ENCODE measurements around the gene WHRN. TPM values are rescaled to one million over a fixed set of nuclear protein-coding genes. Genes with fewer than 3 reads are reported as not detected.

Gene WHRN
- total and polyA plus RNA-seq, 2 of the 8 experiments (the other 6 are each of a cell fraction or from before 2014, with no cell fraction given) = 4.4 to 7.7 TPM

DNA sequence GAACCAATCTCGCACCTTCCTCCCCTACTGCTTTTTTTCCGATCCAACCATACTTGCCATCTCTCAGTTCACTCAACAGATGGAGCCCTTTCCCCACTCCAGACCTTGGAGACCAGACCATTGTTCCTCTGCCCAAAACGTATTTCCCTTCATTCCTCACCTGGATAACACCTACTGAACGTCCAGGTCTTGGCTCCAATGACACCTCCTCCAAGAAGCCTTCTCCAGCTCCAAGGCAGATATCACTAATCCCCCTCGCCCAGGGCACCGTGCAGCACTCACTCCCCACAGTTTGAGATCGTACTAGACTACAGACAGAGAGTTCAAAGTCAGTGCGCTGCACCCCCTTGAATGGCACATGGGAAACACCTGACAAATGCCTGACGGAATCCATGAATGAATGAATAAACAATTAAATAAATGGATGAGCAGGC, 70.4 kb downstream of the WHRN start:
- no peaks in the 10 kb centered on the region for H3K36me3 ChIP-seq (ENCODE audit: control insufficient read depth in 2 of 4, insufficient read depth in 4 of 4, low read length in 3 of 4)
- H3K23me2 ChIP-seq (ENCODE audit: low read depth, low read length) = no peaks in the 10 kb centered on the region
- H3K4me1 ChIP-seq (replicated peaks in 1 of 4; ENCODE audit: control insufficient read depth in 3 of 4, insufficient read depth in 4 of 4, low read length in 3 of 4) = peaks cover 0 to 6% (median 0%) of the 10 kb centered on the region in 4 experiments; a peak in 3 of 7 replicates
- no peaks in the 10 kb centered on the region for H3K9me3 ChIP-seq (ENCODE audit: insufficient read depth in 2 of 2, low read depth in 1 of 2, low read length in 1 of 2)
- no peak overlapping the region for H3K56ac ChIP-seq (replicated peaks; ENCODE audit: insufficient read length, low read depth, low read length)
- H3K4me3 ChIP-seq (ENCODE audit: extremely low read depth in 1 of 4, insufficient read depth in 2 of 4, low read depth in 3 of 4, low read length in 4 of 4) = no peak overlapping the region
- H2BK20ac ChIP-seq (ENCODE audit: low read length) = 0 out of 2 replicates have a peak overlapping the region, but pooled peaks have one; percentile 72
- POLR2A ChIA-PET (ENCODE audit: partially characterized antibody) = interaction anchor here (0.9 to 2.1 kb wide), 5 partner anchors 15 to 178 kb away, joined by 3 to 7 read pairs (median 3); no protein-coding TSS in a partner anchor
- H3K9ac ChIP-seq (replicated peaks in 1 of 4; ENCODE audit: extremely low read depth in 1 of 4, low read depth in 3 of 4, low read length in 3 of 4) = no peak overlapping the region
- H3K23ac ChIP-seq (ENCODE audit: insufficient read length) = no peak overlapping the region
- H3K4ac ChIP-seq (replicated peaks; ENCODE audit: insufficient read length, low read depth, low read length) = no peak overlapping the region
- H2AK5ac ChIP-seq (ENCODE audit: low read depth, low read length) = no peak overlapping the region
- H4K8ac ChIP-seq (ENCODE audit: extremely low read depth, insufficient read depth, low read length) = no peak overlapping the region
- peaks cover 0 to 1% of the 10 kb centered on the region in 2 experiments for H4K20me1 ChIP-seq (replicated peaks in 1 of 2; ENCODE audit: control insufficient read depth in 1 of 2, insufficient read depth in 2 of 2, low read length in 2 of 2)
- no peak overlapping the region for H4K5ac ChIP-seq (ENCODE audit: insufficient read length, low read depth, low read length)
- no peak overlapping the region; the same call in 1 of the 2 replicates for H3K18ac ChIP-seq (ENCODE audit: extremely low read depth, low read length)
- H2BK5ac ChIP-seq (ENCODE audit: low read depth, low read length) = no peak overlapping the region
- H3K14ac ChIP-seq (ENCODE audit: insufficient read length) = no peak overlapping the region
- WGBS, 2 experiments (ENCODE audit: extremely low coverage in 1 of 2, insufficient coverage in 1 of 2, insufficient read length in 1 of 2, insufficient replicate concordance in 2 of 2, low coverage in 1 of 2, low lambda C conversion rate in 2 of 2, missing lambda C conversion rate in 1 of 2) = 40% methylated on average over 9 of the region's 9 CpGs; no CpG with 5 or more reads in 1 of the 2 experiments
- no peak for TF ChIP-seq CHD2 (IDR thresholded peaks at IDR 0.05; ENCODE audit: low read length)
- peak; percentile 96 for TF ChIP-seq RAD21 (IDR thresholded peaks at IDR 0.05 in 1 of 2, conservative IDR thresholded peaks at IDR 0.05 in 1 of 2; ENCODE audit: low read depth in 2 of 2, low read length in 2 of 2)
- TF ChIP-seq CTCF (IDR thresholded peaks at IDR 0.05; ENCODE audit: control extremely low read depth in 1 of 3, insufficient read depth in 1 of 3, low read depth in 1 of 3, low read length in 3 of 3) = peak; percentile 51 to 91 (median 84)
- CTCF ChIA-PET (ENCODE audit: partially characterized antibody) = interaction anchor here (0.6 to 22.5 kb wide), 54 partner anchors 12 to 574 kb away, joined by 3 to 271 read pairs (median 6); partner anchors contain the start of genes TEX53 and WHRN
- no peak overlapping the region for H2BK120ac ChIP-seq (replicated peaks; ENCODE audit: low read depth, low read length)
- H3K4me2 ChIP-seq (ENCODE audit: insufficient read depth in 1 of 2, low read depth in 2 of 2, low read length in 2 of 2) = no peak overlapping the region
- DNase-seq (ENCODE audit: low read depth in 1 of 2, low spot score in 2 of 2) = peak in 1 of 2 experiments; percentile 31
- no peak overlapping the region for H3K27ac ChIP-seq (ENCODE audit: low read depth, low read length)
- H2AFZ ChIP-seq (ENCODE audit: low read length) = peak overlapping the region; percentile 96
- H3K79me2 ChIP-seq (ENCODE audit: control insufficient read depth in 1 of 2, insufficient read depth in 2 of 2, low read length in 2 of 2) = no peaks in the 10 kb centered on the region
- no peak overlapping the region for H2BK15ac ChIP-seq (ENCODE audit: low read length)
- no peak overlapping the region for H4K91ac ChIP-seq (replicated peaks; ENCODE audit: insufficient read length, low read length)
- peak; percentile 85 for FAIRE-seq
- 0 out of 2 replicates have a peak overlapping the region, but pooled peaks have one; percentile 13 for H2BK12ac ChIP-seq (ENCODE audit: low read depth, low read length)
- no peaks in the 10 kb centered on the region for H3K79me1 ChIP-seq (ENCODE audit: low read depth, low read length)
- no peaks in the 10 kb centered on the region for H3K27me3 ChIP-seq (replicated peaks in 1 of 4; ENCODE audit: control insufficient read depth in 3 of 4, extremely low read depth in 1 of 4, insufficient read depth in 3 of 4, low read length in 3 of 4)

Data from H1 (cell line).